ENCODE measurements around the gene TMEM51.
"Not testable (repeated sequence)": the region's sequence is repeated elsewhere in the genome, so short reads cannot be mapped to it uniquely, and the experiment has no call there.

Gene TMEM51

DNA sequence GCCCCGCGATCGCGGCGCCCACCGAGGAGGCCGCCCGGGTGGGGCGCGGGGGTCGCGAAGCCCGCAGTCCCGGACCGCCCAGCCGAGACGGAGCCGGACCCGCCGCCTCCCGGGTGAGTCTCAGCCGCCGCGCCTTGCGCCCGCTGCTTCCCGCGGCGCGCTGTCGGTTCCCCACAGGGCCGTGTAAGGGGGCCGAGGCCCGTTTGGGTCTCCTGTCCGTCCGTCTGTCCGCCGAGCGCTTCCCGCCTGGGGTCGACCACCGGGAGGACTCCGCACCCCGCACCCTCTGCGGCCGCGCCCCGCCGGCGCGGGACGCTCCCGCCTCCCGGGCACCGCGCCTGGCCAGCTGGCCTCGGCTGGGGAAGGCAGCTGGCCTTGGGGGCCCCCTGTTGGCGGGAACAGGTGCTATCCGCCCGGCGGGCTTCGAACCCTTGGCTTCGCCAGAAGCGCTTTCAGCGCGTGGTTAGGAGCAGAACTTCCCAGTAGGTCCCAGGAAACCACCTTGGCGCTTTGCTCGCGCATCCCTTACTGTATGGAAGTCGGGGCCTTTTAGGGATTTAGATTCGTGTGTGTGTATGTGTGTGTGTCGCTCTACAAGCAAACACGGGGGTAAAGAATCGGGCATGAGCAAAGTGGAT is 414 bp downstream of the TMEM51 start:
- DNase-seq: peak in 33 of 56 donors; percentile 8 to 62 (median 28)

DNA sequence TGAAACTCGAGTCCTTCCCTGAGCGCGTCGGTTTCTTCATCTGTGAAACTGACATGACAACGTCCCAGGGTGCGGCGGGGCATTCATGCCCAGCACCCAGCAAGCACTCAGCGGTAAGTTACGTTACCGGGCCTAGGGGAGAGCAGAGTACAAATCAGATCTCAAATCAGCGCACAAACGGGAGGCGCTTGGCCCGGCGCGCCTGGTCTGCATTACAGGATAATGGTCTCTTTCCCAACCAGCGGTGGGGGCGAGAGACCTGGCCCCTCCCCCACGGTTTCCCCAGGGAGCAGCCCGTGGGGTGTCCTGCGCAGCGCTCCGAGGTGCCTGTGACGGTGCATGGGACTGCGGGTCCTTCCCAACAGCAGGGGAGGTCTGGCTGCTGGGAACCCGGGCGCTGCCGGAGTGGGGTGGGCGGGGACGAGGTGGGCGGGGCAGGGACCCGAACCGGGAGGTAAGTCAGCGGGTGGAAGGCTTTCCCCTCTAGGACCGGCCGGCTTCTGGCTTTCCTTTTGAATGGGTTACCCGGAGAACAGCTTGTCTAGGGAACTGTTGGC is 1.0 kb downstream of the TMEM51 start:
- DNase-seq: peak in 4 of 56 donors; percentile 11 to 20 (median 16)

DNA sequence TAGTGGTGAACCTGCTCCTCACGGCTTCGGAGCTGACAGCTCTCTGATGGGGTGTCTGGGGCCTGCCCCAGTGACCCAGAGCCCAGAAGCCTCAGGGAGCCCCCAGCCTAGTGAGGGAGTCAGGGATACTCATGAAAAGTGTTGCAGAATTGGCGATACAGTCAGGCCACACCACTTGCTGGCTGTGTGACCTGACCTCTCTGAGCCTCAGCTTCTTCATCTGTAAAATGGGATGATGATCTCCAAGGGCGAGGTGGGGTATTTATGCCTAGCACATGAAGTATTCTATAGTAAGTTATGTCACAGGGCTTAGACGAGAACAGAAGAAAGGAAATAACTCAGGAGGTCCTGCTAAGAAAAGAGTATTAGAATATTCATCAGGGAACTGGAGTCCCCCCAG is 1.6 kb downstream of the TMEM51 start:
- no peak for DNase-seq

DNA sequence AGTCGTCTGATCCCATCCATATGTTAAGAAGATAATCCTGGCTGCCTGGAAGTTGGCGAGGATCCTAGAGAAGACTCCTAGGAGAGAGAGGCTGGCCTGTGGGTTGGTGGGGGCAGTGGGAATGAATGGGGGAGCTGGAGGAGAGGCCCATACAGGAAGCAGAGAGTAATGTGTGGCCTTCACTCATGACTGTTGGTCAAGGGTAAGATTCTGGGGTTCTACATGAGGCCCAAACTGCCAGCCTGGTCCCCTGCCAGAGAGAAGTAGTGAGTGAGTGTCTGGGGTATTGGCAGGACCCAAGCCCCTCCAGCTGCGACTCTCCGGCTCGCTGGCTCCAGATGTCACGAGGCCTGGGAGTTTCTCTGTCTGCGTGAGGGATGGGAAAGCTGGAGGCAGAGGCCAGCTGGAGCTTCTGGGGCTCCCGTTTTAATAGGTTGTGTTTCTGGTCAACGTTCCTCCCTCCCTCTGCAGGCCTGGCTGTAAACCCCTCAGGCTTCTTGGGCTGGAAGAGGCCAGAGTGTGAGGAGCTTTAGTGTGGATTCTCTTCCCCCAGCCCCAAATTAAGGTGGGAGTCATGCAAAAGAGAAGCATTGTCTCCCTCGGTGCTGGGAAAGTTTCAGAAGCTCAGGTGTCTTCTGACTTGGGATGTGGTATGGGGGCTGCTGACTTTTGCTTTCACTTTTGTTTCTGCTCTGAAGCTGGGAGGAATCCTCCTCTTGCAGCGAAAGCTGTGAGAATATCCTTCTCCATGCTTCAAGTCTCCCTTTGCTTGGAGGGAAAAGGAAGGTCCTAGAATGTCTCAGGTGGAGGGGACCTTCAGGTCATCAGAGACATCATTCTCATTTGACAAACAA is 2.6 kb downstream of the TMEM51 start:
- no peak for DNase-seq

DNA sequence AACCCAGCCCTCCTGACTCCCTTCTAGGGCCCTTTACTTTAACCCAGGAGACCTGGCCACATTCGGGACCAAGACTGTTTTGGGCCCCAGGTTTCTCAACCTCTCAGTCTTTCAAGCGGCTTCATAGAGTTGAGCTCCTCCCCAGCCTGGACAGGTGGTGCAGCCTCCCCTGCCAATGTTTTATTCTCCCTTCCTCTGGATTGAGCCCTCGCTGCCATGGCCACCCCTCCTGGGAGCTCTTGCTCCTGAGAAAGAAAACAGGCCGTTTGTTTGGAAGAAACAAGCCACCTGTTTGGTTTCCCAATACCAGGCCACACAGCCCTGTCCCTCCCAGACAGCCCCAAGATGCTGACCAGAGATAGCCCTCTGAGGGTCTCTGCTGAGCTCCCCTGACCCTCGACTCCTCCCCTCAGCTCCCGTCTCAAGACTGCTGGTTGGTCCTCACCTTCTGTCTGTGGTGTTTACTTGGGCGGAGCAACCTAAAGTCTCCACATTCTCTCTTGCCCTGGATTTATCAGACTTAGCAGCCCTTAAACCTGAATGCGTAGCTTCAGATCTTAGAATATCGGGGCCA is 3.3 kb downstream of the TMEM51 start:
- DNase-seq: no peak

DNA sequence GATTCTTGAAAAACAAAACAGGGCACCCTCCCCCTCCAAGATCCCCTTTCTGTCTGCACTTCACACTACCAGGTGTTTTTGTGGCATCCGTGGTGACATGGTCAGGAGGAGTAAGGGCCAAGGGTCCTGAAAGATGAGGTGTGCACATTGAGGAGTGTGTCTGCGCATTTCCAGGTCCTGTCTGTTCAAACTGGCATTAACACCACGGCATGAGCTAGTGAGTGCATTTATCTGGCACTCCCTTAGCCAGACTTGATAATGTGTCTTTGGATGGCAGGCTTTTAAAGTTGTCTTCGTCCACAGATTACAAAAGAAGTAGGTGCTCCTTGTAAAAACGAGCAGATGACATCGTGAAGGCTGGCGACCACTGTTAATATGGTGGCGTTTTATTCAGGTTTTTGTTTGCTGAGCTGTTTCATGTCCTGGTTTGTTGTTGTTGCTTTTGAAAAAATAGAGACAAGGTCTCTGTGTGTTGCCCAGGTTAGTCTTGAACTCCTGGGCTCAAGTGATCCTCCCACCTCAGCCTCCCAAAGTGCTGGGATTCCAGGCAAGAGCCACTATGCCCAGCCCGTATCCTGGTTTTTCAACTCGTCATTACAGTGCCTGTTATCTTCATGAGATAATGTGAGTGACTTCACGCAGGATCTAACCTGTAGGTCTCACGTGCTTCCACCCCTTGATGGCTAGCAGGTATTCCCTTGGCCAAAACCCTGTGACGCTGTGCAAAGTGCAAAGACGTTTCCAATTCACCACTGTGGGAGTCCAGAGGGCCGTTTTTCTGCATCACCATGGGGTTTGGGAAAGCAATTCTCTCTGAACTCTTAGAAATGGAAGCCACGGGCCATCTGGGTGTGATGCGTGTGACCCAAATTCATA is 4.2 kb downstream of the TMEM51 start:
- DNase-seq: no peak

DNA sequence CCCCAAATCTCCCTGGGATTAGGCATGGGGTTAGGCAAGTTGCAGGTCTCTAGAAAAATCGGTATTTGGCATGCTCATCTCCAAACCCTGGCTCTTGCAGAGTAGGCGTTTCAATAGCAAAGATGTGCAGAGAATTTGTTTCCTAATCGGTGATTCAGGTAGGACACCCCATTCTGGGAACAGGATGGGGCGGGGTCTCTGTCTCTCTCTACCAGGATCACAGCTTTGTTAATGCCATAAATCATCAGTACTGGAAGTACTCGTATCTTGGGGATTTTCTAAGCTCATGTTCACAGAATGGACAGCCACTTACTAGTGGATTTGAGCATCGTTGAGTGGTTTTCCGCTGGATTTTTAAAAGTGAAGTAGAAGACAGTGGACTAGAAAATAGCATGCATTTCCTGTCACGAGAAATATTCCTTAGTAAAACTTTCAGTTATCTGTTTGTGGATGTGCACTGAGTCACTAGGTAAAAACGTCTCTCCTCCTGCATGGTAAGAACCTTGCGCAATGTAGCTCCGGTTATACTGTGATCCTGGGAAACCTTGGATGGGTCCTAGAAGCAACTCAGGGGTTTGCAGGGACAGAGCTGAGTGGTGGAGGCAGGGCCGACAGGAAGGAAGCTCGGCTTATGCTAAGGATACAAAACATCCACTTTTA is 5.1 kb downstream of the TMEM51 start:
- DNase-seq: no peak

DNA sequence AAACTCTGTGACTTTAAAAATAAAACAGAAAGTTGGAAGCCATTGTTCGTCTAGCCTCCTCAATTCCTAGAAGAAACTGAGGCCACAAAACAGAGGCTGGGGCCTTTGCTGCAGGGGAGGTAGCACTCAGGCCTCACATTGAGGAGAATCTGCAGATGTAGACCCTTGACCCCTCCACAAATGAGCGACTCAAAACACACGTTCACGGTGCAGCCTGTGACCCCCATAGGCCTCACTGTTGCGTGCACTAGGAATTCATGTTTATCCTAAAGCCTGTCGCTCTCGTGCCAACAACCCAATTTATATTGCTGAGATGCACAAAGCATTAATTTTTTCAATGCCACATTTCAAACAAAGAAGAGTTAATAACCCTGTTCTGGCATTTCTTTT is 5.6 kb downstream of the TMEM51 start:
- DNase-seq: no peak

DNA sequence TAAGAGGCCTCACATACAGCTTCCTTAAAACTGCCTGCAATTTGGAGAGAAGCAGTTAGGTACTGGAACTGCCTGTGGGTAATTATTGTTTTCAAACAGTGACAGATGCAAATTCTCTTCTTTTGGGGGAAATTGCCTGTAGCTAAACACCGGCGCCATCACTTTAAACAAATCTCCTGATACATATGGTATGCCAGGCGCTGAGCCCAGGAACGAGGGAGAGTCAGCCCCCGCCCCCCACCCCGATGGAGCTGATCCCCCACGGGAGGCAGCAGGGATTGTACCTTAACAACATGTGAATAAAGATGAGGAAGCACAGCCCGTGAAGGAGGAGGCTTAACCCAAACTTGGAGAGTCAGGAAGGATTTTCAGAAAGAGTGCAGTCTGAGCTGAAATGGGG is 7.1 kb downstream of the TMEM51 start:
- DNase-seq: no peak

DNA sequence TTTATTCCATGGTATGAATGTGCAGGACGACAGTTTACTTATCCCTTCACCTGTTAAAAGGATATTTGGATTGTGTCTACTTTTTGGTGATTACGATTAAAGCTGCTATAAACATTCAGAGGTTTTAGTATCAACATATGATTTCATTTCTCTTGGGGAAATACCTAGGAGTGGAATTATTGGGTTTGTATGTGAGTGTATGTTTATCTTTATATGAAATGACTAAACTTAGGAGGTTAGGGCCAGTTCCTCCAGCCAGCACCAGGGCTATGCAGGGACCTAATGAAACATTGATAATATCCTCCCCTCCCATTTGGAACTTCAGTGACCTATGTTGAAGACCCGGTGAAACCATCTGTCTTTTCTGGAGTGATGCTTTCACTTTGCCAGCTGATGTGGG is 13.8 kb downstream of the TMEM51 start:
- DNase-seq: no peak

DNA sequence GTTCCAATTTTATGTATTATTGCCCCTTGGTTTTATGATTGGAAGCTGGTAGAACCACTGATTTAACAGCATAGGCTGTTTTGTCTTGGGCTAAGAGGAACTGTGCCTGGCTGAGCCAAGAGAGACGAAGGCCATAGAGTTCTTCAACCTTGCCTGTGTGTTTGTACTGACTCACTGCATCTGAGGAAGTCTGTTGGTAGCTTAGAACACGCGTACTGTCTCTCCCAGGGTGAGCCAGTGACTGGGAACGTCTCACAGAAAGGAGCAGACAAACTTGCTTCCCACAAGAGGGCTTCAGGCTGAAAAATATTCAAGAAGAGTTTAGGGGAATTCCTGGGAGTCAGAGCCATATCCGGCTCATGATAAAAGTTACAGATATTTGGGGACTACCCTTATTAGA is 14.9 kb downstream of the TMEM51 start:
- DNase-seq: no peak

DNA sequence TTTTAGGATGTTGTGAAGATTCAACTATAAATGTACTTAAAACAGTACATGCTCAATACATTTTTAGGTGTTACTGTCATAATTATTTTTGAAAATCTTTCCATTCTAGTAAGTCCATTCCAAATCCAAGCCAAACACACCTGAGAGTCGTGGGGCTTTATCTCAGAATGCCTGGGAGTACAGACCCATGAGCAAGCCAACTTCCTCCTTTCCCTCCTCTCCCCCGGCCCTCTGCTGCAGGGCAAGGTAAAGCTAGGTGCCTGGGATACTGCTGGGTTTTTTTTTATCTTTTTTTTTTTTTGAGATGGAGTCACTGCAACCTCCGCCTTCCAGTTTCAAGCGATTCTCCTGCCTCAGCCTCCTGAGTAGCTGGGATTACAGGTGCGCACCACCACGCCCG is 16.5 kb downstream of the TMEM51 start:
- DNase-seq: no peak

DNA sequence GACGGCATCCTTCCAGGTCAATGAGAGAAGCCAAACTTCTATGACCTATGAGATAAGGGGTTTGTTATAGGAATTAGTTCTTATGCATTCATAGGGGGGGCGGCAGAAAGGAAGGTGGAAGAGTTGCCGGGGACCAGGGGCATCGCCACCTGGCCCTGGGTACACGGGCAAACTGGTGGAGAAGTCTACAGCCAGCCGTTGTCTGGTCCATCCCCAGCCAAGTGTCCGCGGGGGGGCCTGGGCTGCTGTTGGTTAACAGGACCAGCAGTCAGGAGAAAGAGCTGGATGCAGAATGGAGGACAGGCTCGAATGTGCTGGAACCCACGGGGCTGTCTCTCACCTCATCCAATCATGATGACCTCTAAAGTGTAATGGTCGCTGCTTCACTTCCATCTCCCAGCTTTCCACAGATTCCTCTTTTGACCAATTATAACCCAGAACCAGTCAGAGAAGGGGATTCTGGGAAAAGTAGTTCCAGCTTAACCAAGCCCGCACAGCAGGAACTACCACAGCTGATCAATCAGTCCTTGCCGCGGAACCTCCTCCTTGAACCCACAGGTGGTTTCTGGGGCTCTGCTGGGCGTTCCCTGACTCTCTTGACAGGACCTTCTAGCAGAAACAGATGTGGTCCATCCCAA is 17.8 kb downstream of the TMEM51 start:
- no peak for DNase-seq

DNA sequence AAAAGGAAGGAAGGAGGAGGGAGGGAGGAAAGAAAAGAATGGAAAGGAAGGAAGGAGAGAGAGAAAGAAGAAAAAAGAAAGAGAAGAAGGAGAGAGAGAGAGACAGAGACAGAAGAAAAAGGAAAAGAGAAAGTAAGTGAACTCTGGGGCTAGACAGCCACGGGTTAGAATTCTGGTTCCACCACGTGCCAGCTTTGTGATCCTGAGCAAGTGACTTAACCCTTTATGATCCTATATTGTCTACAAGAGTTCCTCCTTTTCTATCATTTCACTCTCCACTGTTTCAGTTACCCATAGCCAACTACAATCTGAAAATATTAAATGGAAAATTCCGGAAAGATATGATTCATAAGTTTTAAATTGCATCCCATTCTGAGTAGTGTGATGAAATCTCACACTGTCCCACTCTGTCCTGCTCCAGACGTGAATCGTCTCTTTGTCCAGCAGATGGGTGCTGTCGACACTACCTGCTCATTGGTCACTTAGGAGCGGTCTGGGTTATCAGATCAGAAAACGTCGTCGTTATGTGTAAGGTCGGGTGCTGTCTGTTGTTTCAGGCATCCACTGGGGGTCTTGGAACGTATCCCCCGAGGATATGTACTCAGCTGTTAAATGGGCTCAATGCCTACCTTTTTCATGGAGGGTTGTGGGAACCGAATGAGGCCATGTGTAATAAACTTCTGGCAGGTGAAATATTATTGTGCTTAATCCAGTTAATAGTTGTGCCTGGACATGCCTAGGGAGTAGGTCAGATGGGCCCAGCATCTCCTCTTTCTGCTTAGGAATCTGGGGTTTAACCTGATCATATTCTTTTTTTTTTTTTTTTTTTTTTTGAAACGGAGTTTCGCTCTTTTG is 19.1 kb downstream of the TMEM51 start:
- no peak for DNase-seq

DNA sequence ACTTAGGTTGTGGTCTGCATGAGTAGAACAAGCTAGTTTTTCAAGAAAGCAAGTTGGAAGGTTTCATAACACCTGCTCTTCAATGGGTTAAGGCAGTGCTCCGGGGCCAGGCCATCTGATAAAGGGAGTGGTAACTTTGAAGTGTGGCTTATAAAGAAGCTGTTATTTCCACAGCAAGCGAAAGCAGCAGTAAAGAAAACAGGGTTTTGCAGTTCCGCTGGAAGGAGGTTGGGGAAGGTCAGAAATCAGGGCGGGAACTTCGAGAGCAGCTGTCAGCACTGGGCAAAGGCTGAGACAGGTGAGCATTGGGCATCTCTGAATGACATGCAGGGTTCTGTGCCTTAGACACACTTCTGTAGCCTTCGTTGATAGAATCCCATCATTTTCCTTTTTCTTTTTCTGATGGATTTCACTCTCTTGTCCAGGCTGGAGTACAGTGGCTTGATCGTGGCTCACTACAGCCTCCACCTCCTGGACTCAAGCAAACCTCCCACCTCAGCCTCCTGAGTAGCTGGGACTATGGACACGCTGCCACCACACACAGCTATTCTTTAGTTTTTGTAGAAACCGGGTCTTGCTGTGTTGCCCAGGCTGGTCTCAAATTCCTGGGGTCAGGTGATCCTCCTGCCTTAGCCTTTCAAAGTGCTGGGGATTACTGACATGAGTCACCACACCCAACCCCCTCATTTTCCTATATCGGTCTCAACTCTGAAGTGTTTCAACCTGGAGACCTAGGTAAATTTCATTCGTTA is 20.5 kb downstream of the TMEM51 start:
- no peak for DNase-seq

DNA sequence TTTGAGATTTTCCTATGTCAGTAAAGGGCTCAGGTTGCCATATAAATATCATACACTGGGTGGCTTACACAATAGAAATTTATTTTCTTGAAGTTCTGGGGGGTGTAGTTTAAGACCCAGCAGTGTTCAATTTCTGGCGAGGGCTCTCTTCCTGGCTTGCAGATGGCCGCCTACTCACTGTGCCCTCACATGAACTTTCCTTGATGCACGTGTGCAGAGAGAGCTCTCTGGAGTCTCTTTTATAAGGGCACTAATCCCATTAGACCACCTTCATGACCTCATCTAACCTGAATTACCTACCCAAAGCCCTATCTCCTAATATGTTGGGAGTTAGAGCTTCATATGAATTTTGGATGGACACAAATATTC is 21.1 kb downstream of the TMEM51 start:
- DNase-seq: no peak

DNA sequence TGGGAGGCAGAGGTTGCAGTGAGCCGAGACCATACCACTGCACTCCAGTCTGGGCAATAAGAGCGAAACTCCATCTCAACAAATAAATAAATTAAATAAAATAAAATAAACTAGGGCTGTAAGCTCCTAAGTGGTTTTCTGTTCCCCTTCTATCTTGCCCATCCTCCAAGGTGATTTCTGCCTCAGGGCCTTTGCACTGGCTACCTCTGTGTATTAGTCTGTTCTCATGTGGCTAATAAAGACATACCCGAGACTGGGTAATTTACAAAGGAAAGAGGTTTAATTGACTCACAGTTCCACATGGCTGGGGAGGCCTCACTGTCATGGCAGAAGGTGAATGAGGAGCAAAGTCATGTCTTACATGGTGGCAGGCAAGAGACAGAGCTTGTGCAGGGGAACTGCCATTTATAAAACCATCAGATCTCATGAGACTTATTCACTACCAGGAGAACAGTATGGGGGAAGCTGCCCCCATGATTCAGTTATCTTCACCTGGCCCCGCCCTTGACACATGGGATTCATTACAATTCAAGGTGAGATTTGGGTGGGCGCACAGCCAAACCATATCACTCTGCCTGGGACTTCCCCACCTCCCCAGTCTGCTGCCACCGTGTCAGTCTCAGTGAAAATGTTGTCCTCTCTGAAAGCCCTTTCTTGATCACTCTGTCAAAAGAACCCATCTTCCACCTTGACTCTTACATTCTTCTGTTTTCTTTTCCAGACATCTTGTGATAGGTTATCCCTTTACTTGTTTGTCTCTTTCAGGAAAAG is 22.0 kb downstream of the TMEM51 start:
- not testable (repeated sequence) for DNase-seq

DNA sequence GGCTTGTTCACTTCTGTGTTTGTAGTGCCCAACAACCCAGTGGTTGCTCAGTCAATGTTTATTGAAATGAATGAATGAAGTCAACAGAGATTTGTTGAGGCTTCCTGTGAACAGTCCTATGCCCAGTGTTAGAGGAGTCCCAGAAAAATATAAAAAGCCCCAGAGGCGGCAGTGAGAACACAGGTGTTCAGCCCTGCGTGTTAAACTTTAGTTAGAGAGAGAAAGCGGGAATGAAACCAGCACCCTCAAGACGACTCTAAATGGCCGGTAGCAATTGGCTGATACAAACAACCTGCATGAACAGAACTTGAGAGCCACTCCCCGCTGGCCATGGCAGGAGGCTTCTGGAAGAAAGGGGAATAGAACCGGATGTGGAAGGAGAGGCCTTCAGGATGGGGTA is 22.6 kb downstream of the TMEM51 start:
- no peak for DNase-seq
